H9 (cell line): ENCODE results near the gene GAL3ST2. TPM values are rescaled to one million over a fixed set of nuclear protein-coding genes. Genes with fewer than 3 reads are reported as not detected.

ENCODE experiments used
- DNase-seq: peaks from one replicate; pipeline ENCODE4 v3.0.0-alpha.2; 2017
- H2AFZ ChIP-seq: one replicate; pipeline ENCODE4 v1.6.1; 2013; ENCODE audit warnings: mild to moderate bottlenecking, low read length, control low read depth, moderate library complexity
- H2AK5ac ChIP-seq: 2 replicates; pipeline ENCODE4 v1.6.1; 2013; ENCODE audit warnings: low read length, control low read depth, mixed read lengths; ENCODE audit not compliant: insufficient read length
- H2BK120ac ChIP-seq: one replicate; pipeline ENCODE4 v1.6.1; 2013; ENCODE audit warnings: low read depth, mild to moderate bottlenecking, low read length, control low read depth, inconsistent platforms; ENCODE audit not compliant: poor library complexity, severe bottlenecking
- H2BK12ac ChIP-seq: 2 replicates; pipeline ENCODE4 v1.6.1; 2013; ENCODE audit warnings: low read length, control low read depth, mixed read lengths, low read depth; ENCODE audit not compliant: insufficient read length
- H2BK15ac ChIP-seq: 2 replicates; pipeline ENCODE4 v1.6.1; 2013; ENCODE audit warnings: low read depth, low read length, control low read depth
- H2BK20ac ChIP-seq: one replicate; pipeline ENCODE4 v1.6.1; 2013; ENCODE audit warnings: low read depth, mild to moderate bottlenecking, low read length, control low read depth, inconsistent platforms; ENCODE audit not compliant: poor library complexity, severe bottlenecking
- H2BK5ac ChIP-seq: 2 replicates; pipeline ENCODE4 v1.6.1; 2013; ENCODE audit warnings: low read length, control low read depth, mixed read lengths; ENCODE audit not compliant: insufficient read length
- H3K14ac ChIP-seq: 2 replicates; pipeline ENCODE4 v1.6.1; 2013; ENCODE audit warnings: low read length, control low read depth; ENCODE audit not compliant: insufficient read depth
- H3K18ac ChIP-seq: 2 replicates; pipeline ENCODE4 v1.6.1; 2013; ENCODE audit warnings: low read depth, mild to moderate bottlenecking, mixed read lengths, low read length, control low read depth; ENCODE audit not compliant: insufficient read length
- H3K23ac ChIP-seq: 2 replicates; pipeline ENCODE4 v1.6.1; 2013; ENCODE audit warnings: low read length, control low read depth, mixed read lengths, low read depth; ENCODE audit not compliant: insufficient read length
- H3K23me2 ChIP-seq: 2 replicates; pipeline ENCODE4 v1.6.1; 2013; ENCODE audit warnings: low read depth, mild to moderate bottlenecking, mixed read lengths, low read length, control low read depth; ENCODE audit not compliant: insufficient read length, poor library complexity, severe bottlenecking
- H3K27ac ChIP-seq: 2 replicates; pipeline ENCODE4 v1.5.1; 2013; ENCODE audit warnings: low read length, control low read depth, mixed read lengths, low read depth; ENCODE audit not compliant: insufficient read length
- H3K27me3 ChIP-seq: 2 replicates; pipeline ENCODE4 v1.6.1; 2013; ENCODE audit warnings: low read length, control low read depth, inconsistent platforms; ENCODE audit not compliant: insufficient read depth
- H3K4ac ChIP-seq: 2 replicates; pipeline ENCODE4 v1.6.1; 2013; ENCODE audit warnings: low read depth, mild to moderate bottlenecking, control low read depth, inconsistent platforms, low read length, moderate library complexity
- H3K4me1 ChIP-seq: 2 replicates; pipeline ENCODE4 v1.6.1; 2013; ENCODE audit warnings: low read length, control low read depth, inconsistent platforms; ENCODE audit not compliant: insufficient read depth
- H3K4me2 ChIP-seq: 2 replicates; pipeline ENCODE4 v1.6.1; 2013; ENCODE audit warnings: low read length, control low read depth, mixed read lengths; ENCODE audit not compliant: insufficient read length, insufficient read depth
- H3K56ac ChIP-seq: 2 replicates; pipeline ENCODE4 v1.6.1; 2013; ENCODE audit warnings: low read depth, mild to moderate bottlenecking, mixed read lengths, low read length, control low read depth; ENCODE audit not compliant: insufficient read length
- H3K79me1 ChIP-seq: 2 replicates; pipeline ENCODE4 v1.6.1; 2013; ENCODE audit warnings: low read depth, mild to moderate bottlenecking, moderate library complexity, low read length, control low read depth, inconsistent platforms; ENCODE audit not compliant: insufficient read depth, poor library complexity, severe bottlenecking
- H3K79me2 ChIP-seq: 2 replicates; pipeline ENCODE4 v1.6.1; 2013; ENCODE audit warnings: low read length, control low read depth, inconsistent platforms; ENCODE audit not compliant: insufficient read depth
- H3K9ac ChIP-seq: 2 replicates; pipeline ENCODE4 v1.6.1; 2013; ENCODE audit warnings: low read length, control low read depth, mixed read lengths; ENCODE audit not compliant: insufficient read length; ENCODE audit errors: extremely low read depth
- H3K9me3 ChIP-seq: one replicate; pipeline ENCODE4 v1.6.1; 2013; ENCODE audit warnings: low read depth, low read length, inconsistent platforms; ENCODE audit not compliant: control insufficient read depth
- H3T11ph ChIP-seq: one replicate; pipeline ENCODE4 v1.6.1; 2013; ENCODE audit warnings: mild to moderate bottlenecking, low read length, control low read depth, inconsistent platforms
- H4K20me1 ChIP-seq: one replicate; pipeline ENCODE4 v1.6.1; 2013; ENCODE audit not compliant: control insufficient read depth, insufficient read length, insufficient read depth
- H4K5ac ChIP-seq: 2 replicates; pipeline ENCODE4 v1.6.1; 2013; ENCODE audit warnings: low read depth, mild to moderate bottlenecking, mixed read lengths, low read length, control low read depth; ENCODE audit not compliant: insufficient read length
- H4K8ac ChIP-seq: replicated peaks from 2 replicates; pipeline ENCODE4 v1.6.1; 2013; ENCODE audit warnings: low read length, control low read depth, mixed read lengths, low read depth; ENCODE audit not compliant: insufficient read length
- H4K91ac ChIP-seq: 2 replicates; pipeline ENCODE4 v1.6.1; 2013; ENCODE audit warnings: low read depth, mild to moderate bottlenecking, moderate library complexity, mixed read lengths, low read length, control low read depth; ENCODE audit not compliant: insufficient read length
- H3K27ac Mint-ChIP-seq, 3 experiments: 2 replicates in 2 of 3; 3 replicates in 1 of 3; pipeline ENCODE4 v1.8.0; 2020 to 2021; ENCODE audit warnings: mixed read lengths in 3 of 3, mild to moderate bottlenecking in 1 of 3, moderate library complexity in 1 of 3
- H3K27me3 Mint-ChIP-seq: 2 replicates; pipeline ENCODE4 v1.8.0; 2021; ENCODE audit warnings: low read depth, mild to moderate bottlenecking, moderate library complexity, mixed read lengths
- H3K36me3 Mint-ChIP-seq, 3 experiments: 2 replicates in 2 of 3; 3 replicates in 1 of 3; pipeline ENCODE4 v1.8.0; 2020 to 2021; ENCODE audit warnings: low read depth in 3 of 3, mixed read lengths in 3 of 3; ENCODE audit not compliant: insufficient read depth in 1 of 3
- H3K4me1 Mint-ChIP-seq, 2 experiments: 2 replicates each; pipeline ENCODE4 v1.8.0; 2020; ENCODE audit warnings: mixed read lengths in 2 of 2
- H3K4me3 Mint-ChIP-seq, 2 experiments: 2 replicates in 1 of 2; 3 replicates in 1 of 2; pipeline ENCODE4 v1.8.0; 2020 to 2021; ENCODE audit warnings: mild to moderate bottlenecking in 2 of 2, mixed read lengths in 2 of 2, moderate library complexity in 1 of 2
- H3K9me3 Mint-ChIP-seq, 2 experiments: 2 replicates in 1 of 2; 3 replicates in 1 of 2; pipeline ENCODE4 v1.8.0; 2020; ENCODE audit warnings: mild to moderate bottlenecking in 2 of 2, mixed read lengths in 2 of 2, moderate library complexity in 1 of 2
- WGBS: extraction: QIAGEN DNeasy Blood & Tissue Kit; methylation state at CpG from one replicate; pipeline ENCODE4 v1.1.7; 2013; ENCODE audit warnings: missing lambda C conversion rate, low lambda C conversion rate, mixed read lengths; ENCODE audit not compliant: insufficient read length; ENCODE audit errors: extremely low coverage; 5-methylcytosine and 5-hydroxymethylcytosine counted together
- total RNA-seq: library from RNA; stranded (reverse); gene quantifications from 2 replicates; pipeline ENCODE4 v1.2.1, GENCODE V29; 2021
- TF ChIP-seq, protein P1 (sequence below): fragments of 200-600 bp; sonication (generic); conservative IDR thresholded peaks from 3 replicates; pipeline ENCODE4 v1.8.0; 2021; ENCODE audit warnings: antibody characterized with exemption, mild to moderate bottlenecking

The GAL3ST2 gene
- total RNA-seq, 1 experiment from 2014 or later = 0.33 TPM

GRCh38 chr2:241768850-241769249, 7.8 kb upstream of the GAL3ST2 start:
- no peak overlapping the region for H3K56ac ChIP-seq
- no CpG with 5 or more reads among the region's 11 CpGs for WGBS

More at GRCh38 chr2:241768850-241769249, 7.8 kb upstream of the GAL3ST2 start:
- H3K9me3 Mint-ChIP-seq = no peaks in the 10 kb centered on the region
- peaks cover 19 to 35% of the 10 kb centered on the region in 2 experiments for H3K4me1 Mint-ChIP-seq
- Histone ChIP-seq H3K79me1 (no peaks in the 10 kb centered on the region), H2AFZ (no peak overlapping the region), H3K23ac (no peak overlapping the region), H2BK20ac (no peak overlapping the region), H4K5ac (no peak overlapping the region), H3K79me2 (no peaks in the 10 kb centered on the region), H3K18ac (no peak overlapping the region), H3K4me2 (no peak overlapping the region), H3K4ac (no peak overlapping the region), H2BK5ac (no peak overlapping the region), H2BK120ac (no peak overlapping the region), H4K91ac (no peak overlapping the region), H3K27me3 (no peaks in the 10 kb centered on the region), H3K23me2 (no peaks in the 10 kb centered on the region), H3K14ac (no peak overlapping the region), H3K27ac (no peak overlapping the region), H3K9me3 (no peaks in the 10 kb centered on the region), H3K9ac (no peak overlapping the region), H2AK5ac (no peak overlapping the region), H4K20me1 (no peaks in the 10 kb centered on the region), H2BK15ac (no peak overlapping the region), H3K4me1 (no peaks in the 10 kb centered on the region), H3T11ph (no peak overlapping the region), H4K8ac (no peak overlapping the region), H2BK12ac (no peak overlapping the region)
- TF ChIP-seq, protein P1, sequence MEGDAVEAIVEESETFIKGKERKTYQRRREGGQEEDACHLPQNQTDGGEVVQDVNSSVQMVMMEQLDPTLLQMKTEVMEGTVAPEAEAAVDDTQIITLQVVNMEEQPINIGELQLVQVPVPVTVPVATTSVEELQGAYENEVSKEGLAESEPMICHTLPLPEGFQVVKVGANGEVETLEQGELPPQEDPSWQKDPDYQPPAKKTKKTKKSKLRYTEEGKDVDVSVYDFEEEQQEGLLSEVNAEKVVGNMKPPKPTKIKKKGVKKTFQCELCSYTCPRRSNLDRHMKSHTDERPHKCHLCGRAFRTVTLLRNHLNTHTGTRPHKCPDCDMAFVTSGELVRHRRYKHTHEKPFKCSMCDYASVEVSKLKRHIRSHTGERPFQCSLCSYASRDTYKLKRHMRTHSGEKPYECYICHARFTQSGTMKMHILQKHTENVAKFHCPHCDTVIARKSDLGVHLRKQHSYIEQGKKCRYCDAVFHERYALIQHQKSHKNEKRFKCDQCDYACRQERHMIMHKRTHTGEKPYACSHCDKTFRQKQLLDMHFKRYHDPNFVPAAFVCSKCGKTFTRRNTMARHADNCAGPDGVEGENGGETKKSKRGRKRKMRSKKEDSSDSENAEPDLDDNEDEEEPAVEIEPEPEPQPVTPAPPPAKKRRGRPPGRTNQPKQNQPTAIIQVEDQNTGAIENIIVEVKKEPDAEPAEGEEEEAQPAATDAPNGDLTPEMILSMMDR = no peak
- no peak overlapping the region for H3K4me3 Mint-ChIP-seq
- H3K36me3 Mint-ChIP-seq = no peaks in the 10 kb centered on the region; a peak in 1 of 7 replicates
- H3K27me3 Mint-ChIP-seq = peaks cover 2% of the 10 kb centered on the region
- no peak for DNase-seq
- no peak overlapping the region for H3K27ac Mint-ChIP-seq
